H1 (cell line): ENCODE measurements around the gene ETV7. TPM values are rescaled to one million over a fixed set of nuclear protein-coding genes. Genes with fewer than 3 reads are reported as not detected.
A peak's percentile ranks its signal among the peaks of the same experiment; 100 is the strongest.

ENCODE experiments used
- CTCF ChIA-PET: fragments of 300-600 bp; sonication (Branson Sonifier 250); formaldehyde crosslinking; loops from one replicate; lab custom pipeline; 2021; ENCODE audit not compliant: partially characterized antibody; lab: Charles Lee
- POLR2A ChIA-PET: fragments of 300-600 bp; sonication (Branson Sonifier 250); formaldehyde crosslinking; loops from one replicate; lab custom pipeline; 2021; ENCODE audit warnings: inconsistent platforms; ENCODE audit not compliant: partially characterized antibody; lab: Charles Lee
- DNase-seq, 2 experiments: peaks; one replicate each; pipeline versions ENCODE4 v3.0.0 to v3.0.0-alpha.2; 2010 to 2022; ENCODE audit warnings: low spot score in 2 of 2, low read depth in 1 of 2, mixed read lengths in 1 of 2
- FAIRE-seq: peaks from 2 replicates; lab custom pipeline; 2011; peaks lifted over from hg19 to GRCh38; lab: Jason Lieb, UNC
- H2AFZ ChIP-seq: 2 replicates; pipeline ENCODE4 v1.8.1; 2012; ENCODE audit warnings: low read length, inconsistent platforms
- H2AK5ac ChIP-seq: 2 replicates; pipeline ENCODE4 v1.6.1; 2013; ENCODE audit warnings: low read depth, low read length
- H2BK120ac ChIP-seq: replicated peaks from 2 replicates; pipeline ENCODE3; 2013; ENCODE audit warnings: low read depth, low read length, inconsistent platforms
- H2BK12ac ChIP-seq: 2 replicates; pipeline ENCODE4 v1.6.1; 2013; ENCODE audit warnings: low read depth, low read length
- H2BK15ac ChIP-seq: 2 replicates; pipeline ENCODE4 v1.6.1; 2013; ENCODE audit warnings: low read length
- H2BK20ac ChIP-seq: 2 replicates; pipeline ENCODE4 v1.6.1; 2013; ENCODE audit warnings: low read length
- H2BK5ac ChIP-seq: 2 replicates; pipeline ENCODE4 v1.6.1; 2013; ENCODE audit warnings: low read depth, low read length
- H3K14ac ChIP-seq: 2 replicates; pipeline ENCODE4 v1.6.1; 2013; ENCODE audit warnings: inconsistent platforms; ENCODE audit not compliant: insufficient read length
- H3K18ac ChIP-seq: 2 replicates; pipeline ENCODE4 v1.6.1; 2013; ENCODE audit warnings: low read length; ENCODE audit errors: extremely low read depth
- H3K23ac ChIP-seq: 2 replicates; pipeline ENCODE4 v1.6.1; 2013; ENCODE audit warnings: inconsistent platforms; ENCODE audit not compliant: insufficient read length
- H3K23me2 ChIP-seq: 2 replicates; pipeline ENCODE4 v1.6.1; 2013; ENCODE audit warnings: low read depth, low read length
- H3K27ac ChIP-seq: 2 replicates; pipeline ENCODE4 v1.6.1; 2011; ENCODE audit warnings: low read depth, low read length, inconsistent platforms
- H3K27me3 ChIP-seq, 4 experiments: replicated peaks in 1 of 4; 1 replicate in 1 of 4; 2 replicates in 3 of 4; pipeline versions ENCODE4 v1.6.1 to v1.8.1; 2011 to 2013; ENCODE audit warnings: low read length in 3 of 4, mild to moderate bottlenecking in 3 of 4, inconsistent platforms in 2 of 4, mixed read lengths in 2 of 4, moderate library complexity in 1 of 4; ENCODE audit not compliant: control insufficient read depth in 3 of 4, insufficient read depth in 3 of 4; ENCODE audit errors: extremely low read depth in 1 of 4
- H3K36me3 ChIP-seq, 4 experiments: 2 replicates each; pipeline versions ENCODE4 v1.6.1 to v1.8.1; 2011 to 2013; ENCODE audit warnings: mild to moderate bottlenecking in 4 of 4, low read length in 3 of 4, moderate library complexity in 2 of 4, control low read depth in 1 of 4, inconsistent platforms in 1 of 4; ENCODE audit not compliant: insufficient read depth in 4 of 4, control insufficient read depth in 2 of 4
- H3K4ac ChIP-seq: replicated peaks from 2 replicates; pipeline ENCODE3; 2013; ENCODE audit warnings: low read length, low read depth, mixed read lengths, inconsistent platforms; ENCODE audit not compliant: insufficient read length
- H3K4me1 ChIP-seq, 4 experiments: replicated peaks in 1 of 4; 1 replicate in 1 of 4; 2 replicates in 3 of 4; pipeline versions ENCODE4 v1.6.1 to v1.8.1; 2011 to 2013; ENCODE audit warnings: low read length in 3 of 4, inconsistent platforms in 2 of 4, mixed read lengths in 1 of 4; ENCODE audit not compliant: insufficient read depth in 4 of 4, control insufficient read depth in 3 of 4
- H3K4me2 ChIP-seq, 2 experiments: 2 replicates each; pipeline versions ENCODE4 v1.6.1 to v1.8.1; 2011 to 2013; ENCODE audit warnings: low read depth in 2 of 2, low read length in 2 of 2, control low read depth in 1 of 2, inconsistent platforms in 1 of 2, mild to moderate bottlenecking in 1 of 2; ENCODE audit not compliant: insufficient read depth in 1 of 2
- H3K4me3 ChIP-seq, 4 experiments: fragments of 200-600, 300-600 bp in 1 of 4; sonication (generic), shearing (Covaris generic), sonication (Bioruptor Twin) in 1 of 4; 2 replicates each; pipeline versions ENCODE4 v1.5.1 to v1.8.1; 2011 to 2016; ENCODE audit warnings: low read length in 4 of 4, low read depth in 3 of 4, control low read depth in 2 of 4, inconsistent platforms in 2 of 4, mild to moderate bottlenecking in 2 of 4, mixed read lengths in 1 of 4, moderate library complexity in 1 of 4; ENCODE audit not compliant: insufficient read depth in 2 of 4; ENCODE audit errors: extremely low read depth in 1 of 4
- H3K56ac ChIP-seq: replicated peaks from 2 replicates; pipeline ENCODE3; 2013; ENCODE audit warnings: low read depth, mild to moderate bottlenecking, mixed read lengths, low read length, inconsistent platforms; ENCODE audit not compliant: insufficient read length
- H3K79me1 ChIP-seq: 2 replicates; pipeline ENCODE4 v1.6.1; 2013; ENCODE audit warnings: low read depth, low read length, control low read depth
- H3K79me2 ChIP-seq, 2 experiments: 2 replicates each; pipeline versions ENCODE4 v1.6.1 to v1.8.1; 2012 to 2013; ENCODE audit warnings: low read length in 2 of 2, mild to moderate bottlenecking in 2 of 2, inconsistent platforms in 1 of 2; ENCODE audit not compliant: insufficient read depth in 2 of 2, control insufficient read depth in 1 of 2
- H3K9ac ChIP-seq, 4 experiments: replicated peaks in 1 of 4; 1 replicate in 1 of 4; 2 replicates in 3 of 4; pipeline versions ENCODE4 v1.6.1 to v1.8.1; 2011 to 2013; ENCODE audit warnings: low read depth in 3 of 4, low read length in 3 of 4, control low read depth in 2 of 4, mild to moderate bottlenecking in 2 of 4, moderate library complexity in 2 of 4, inconsistent platforms in 1 of 4; ENCODE audit errors: extremely low read depth in 1 of 4
- H3K9me3 ChIP-seq, 2 experiments: 2 replicates each; pipeline versions ENCODE4 v1.6.1 to v1.8.1; 2012 to 2013; ENCODE audit warnings: mild to moderate bottlenecking in 2 of 2, moderate library complexity in 2 of 2, control low read depth in 1 of 2, inconsistent platforms in 1 of 2, low read depth in 1 of 2, low read length in 1 of 2, mixed read lengths in 1 of 2; ENCODE audit not compliant: insufficient read depth in 2 of 2
- H4K20me1 ChIP-seq, 2 experiments: replicated peaks in 1 of 2; 2 replicates each; pipeline versions ENCODE3 to v1.8.1; 2011 to 2013; ENCODE audit warnings: inconsistent platforms in 2 of 2, low read length in 2 of 2, mild to moderate bottlenecking in 1 of 2; ENCODE audit not compliant: insufficient read depth in 2 of 2, control insufficient read depth in 1 of 2
- H4K5ac ChIP-seq: 2 replicates; pipeline ENCODE4 v1.6.1; 2013; ENCODE audit warnings: low read length, low read depth, mixed read lengths, inconsistent platforms; ENCODE audit not compliant: insufficient read length
- H4K8ac ChIP-seq: 2 replicates; pipeline ENCODE4 v1.8.0; 2013; ENCODE audit warnings: mild to moderate bottlenecking, moderate library complexity, low read length, inconsistent platforms; ENCODE audit not compliant: insufficient read depth; ENCODE audit errors: extremely low read depth
- H4K91ac ChIP-seq: replicated peaks from 2 replicates; pipeline ENCODE3; 2013; ENCODE audit warnings: low read length, mixed read lengths, inconsistent platforms; ENCODE audit not compliant: insufficient read length
- POLR2A ChIP-seq, 2 experiments: IDR thresholded peaks; 1 replicate in 1 of 2; 2 replicates in 1 of 2; pipeline ENCODE4 v1.6.1; 2011; ENCODE audit warnings: low read depth in 2 of 2, low read length in 2 of 2, mild to moderate bottlenecking in 2 of 2; ENCODE audit errors: control extremely low read depth in 1 of 2
- WGBS, 2 experiments: shearing (Covaris generic) in 1 of 2; methylation state at CpG; one replicate each; pipeline versions ENCODE4 v1.1.6 to v1.1.7; 2013 to 2015; ENCODE audit warnings: low lambda C conversion rate in 2 of 2, mixed read lengths in 2 of 2, inconsistent platforms in 1 of 2, low coverage in 1 of 2, missing lambda C conversion rate in 1 of 2; ENCODE audit not compliant: insufficient replicate concordance in 2 of 2, insufficient coverage in 1 of 2, insufficient read length in 1 of 2; ENCODE audit errors: extremely low coverage in 1 of 2, missing lambda C conversion rate in 1 of 2; 5-methylcytosine and 5-hydroxymethylcytosine counted together
- polyA plus RNA-seq, 7 experiments: library from polyadenylated mRNA; depleted of rRNA in 3 of 7; stranded (reverse) in 5 of 7; unstranded in 2 of 7; fragments of >200 nt in 5 of 7; fragments of 200-250 nt in 2 of 7; gene quantifications; 1 replicate in 5 of 7; 2 replicates in 1 of 7; 4 replicates in 1 of 7; pipeline versions ENCODE4 v1.2.1 to v1.2.3, GENCODE V29; 2011 to 2013; ENCODE audit warnings: missing spikeins in 2 of 7, mixed read lengths in 2 of 7
- total RNA-seq: library from RNA; stranded (reverse); fragmentation: NEBNext Ultra II Directional; extraction: Animal tissue kit (Norgen Biotek cat#: 25700); gene quantifications from 2 replicates; pipeline ENCODE4 v1.2.1, GENCODE V29; 2021

Gene ETV7
- total and polyA plus RNA-seq, 2 of the 8 experiments (the other 6 are each of a cell fraction or from before 2014, with no cell fraction given), result 0.54 to 2.4 TPM

GRCh38 chr6:36328600-36328999 is 58.9 kb downstream of the ETV7 start:
- H4K8ac ChIP-seq, result no peak overlapping the region
- H2BK15ac ChIP-seq, result 0 out of 2 replicates have a peak overlapping the region, but pooled peaks have one; percentile 49
- no peaks in the 10 kb centered on the region for H3K79me2 ChIP-seq
- H3K4me1 ChIP-seq, result peaks cover 0 to 16% (median 5%) of the 10 kb centered on the region in 4 experiments; a peak in 5 of 7 replicates
- H2AK5ac ChIP-seq, result no peak overlapping the region
- no peak overlapping the region for H2AFZ ChIP-seq
- H4K20me1 ChIP-seq, result peaks cover 0 to 2% of the 10 kb centered on the region in 2 experiments
- no peak overlapping the region for H3K56ac ChIP-seq
- no peak overlapping the region for H3K23ac ChIP-seq
- H2BK12ac ChIP-seq, result no peak overlapping the region
- H3K36me3 ChIP-seq, result no peaks in the 10 kb centered on the region
- ChIA-PET POLR2A (interaction anchor here (1.1 kb wide), 1 partner anchor 12 kb away, joined by 5 read pairs; no protein-coding TSS in a partner anchor), CTCF (interaction anchor here (0.6 to 3.6 kb wide), 11 partner anchors 8 to 985 kb away, joined by 3 to 20 read pairs (median 5); no protein-coding TSS in a partner anchor)
- H3K23me2 ChIP-seq, result no peaks in the 10 kb centered on the region
- no peak overlapping the region for H4K5ac ChIP-seq
- H3K14ac ChIP-seq, result no peak overlapping the region
- no peak overlapping the region for H4K91ac ChIP-seq
- no peaks in the 10 kb centered on the region for H3K79me1 ChIP-seq
- H3K27ac ChIP-seq, result no peak overlapping the region
- DNase-seq (no peak), FAIRE-seq (no peak)
- no peaks in the 10 kb centered on the region for H3K9me3 ChIP-seq
- H3K27me3 ChIP-seq, result no peaks in the 10 kb centered on the region; a peak in 1 of 7 replicates
- no peak overlapping the region for H3K4me3 ChIP-seq
- no peak overlapping the region for H3K4ac ChIP-seq
- no peak overlapping the region for H3K9ac ChIP-seq
- no peak overlapping the region for H3K18ac ChIP-seq
- H2BK5ac ChIP-seq, result no peak overlapping the region
- WGBS, 2 experiments, result 85% methylated on average over 7 of the region's 7 CpGs; no CpG with 5 or more reads in 1 of the 2 experiments
- no peak overlapping the region for H3K4me2 ChIP-seq
- no peak for TF ChIP-seq POLR2A (IDR thresholded peaks at IDR 0.05; ENCODE audit: control extremely low read depth in 1 of 2, low read depth in 2 of 2, low read length in 2 of 2)
- H2BK120ac ChIP-seq, result no peak overlapping the region
- no peak overlapping the region for H2BK20ac ChIP-seq
